ENCODE results near the gene ADAMTS7.
"Not testable (repeated sequence)": the region's sequence is repeated elsewhere in the genome, so short reads cannot be mapped to it uniquely, and the experiment has no call there.

- TF ChIP-seq CTCF, POLR2A (IDR thresholded peaks at IDR 0.05): not testable (repeated sequence)
These were observed 27.9 kb upstream of the ADAMTS7 start for GRCh38 chr15:78839151-78839550.
